Testis (tissue), 3 donors: Measurements from ENCODE around the gene NUFIP1. TPM values are rescaled to one million over a fixed set of nuclear protein-coding genes. Genes with fewer than 3 reads are reported as not detected.

Experiments
- DNase-seq: peaks from one replicate; pipeline ENCODE4 v3.0.0-alpha.2; 2019
- H3K27ac ChIP-seq, 2 donors: fragments of 200-600 bp; sonication (generic); one replicate each; pipeline ENCODE4 v1.5.1; 2019
- H3K27me3 ChIP-seq: fragments of 200-600 bp; sonication (generic); one replicate; pipeline ENCODE4 v1.5.1; 2019
- H3K36me3 ChIP-seq: fragments of 200-600 bp; sonication (generic); one replicate; pipeline ENCODE4 v1.5.1; 2017; ENCODE audit warnings: low read depth; ENCODE audit errors: missing control alignments
- H3K4me1 ChIP-seq: fragments of 200-600 bp; sonication (generic); one replicate; pipeline ENCODE4 v1.5.1; 2019
- H3K4me3 ChIP-seq, 2 donors: fragments of 200-600 bp; sonication (generic); one replicate each; pipeline ENCODE4 v1.5.1; 2017 to 2019
- H3K9me3 ChIP-seq: fragments of 200-600 bp; sonication (generic); one replicate; pipeline ENCODE4 v1.5.1; 2017
- POLR2A ChIP-seq: fragments of 450-650 bp; IDR thresholded peaks from one replicate; pipeline ENCODE4 v1.6.1; 2017; ENCODE audit warnings: antibody characterized with exemption, mild to moderate bottlenecking, moderate library complexity
- WGBS, 2 donors: methylation state at CpG; one replicate each; pipeline ENCODE4 v1.1.5; 2018; 5-methylcytosine and 5-hydroxymethylcytosine counted together
- intact Hi-C: fragments of 100-400 bp; cut with DNase I; formaldehyde crosslinking; loops from one replicate; pipeline ENCODE4 v1.15.1; 2023; ENCODE audit warnings: low total_unique reads
- polyA plus RNA-seq: library from polyadenylated mRNA; stranded (reverse); fragments of 350-450 nt; fragmentation: Illumina TruSeq; extraction: RNeasy Lipid Tissue Mini Kit (QIAGEN cat#74804); gene quantifications from one replicate; pipeline ENCODE4 v1.2.3, GENCODE V29; 2014; ENCODE audit warnings: low read depth, low replicate concordance; ENCODE audit not compliant: insufficient read depth
- small RNA-seq, 2 donors: library from RNA; depleted of rRNA; stranded (forward); fragments of <200 nt; gene quantifications; one replicate each; pipeline ENCODE3, GENCODE V24; 2016
- total RNA-seq, 2 donors: library from RNA; depleted of rRNA; stranded (reverse); fragments of >200 nt; gene quantifications; one replicate each; pipeline ENCODE4 v1.2.3, GENCODE V29; 2016
- TF ChIP-seq, protein P1 (sequence below), 3 experiments: fragments of 450-650 bp in 2 of 3; fragments of 200-600 bp in 1 of 3; sonication (generic) in 1 of 3; IDR thresholded peaks; one replicate each; pipeline ENCODE4 v1.5.1; 2016 to 2019; ENCODE audit warnings: antibody characterized with exemption in 3 of 3, mild to moderate bottlenecking in 2 of 3, moderate library complexity in 1 of 3

Gene NUFIP1
- total and polyA plus RNA-seq, 3 donors from 2014 or later, result 7.6 to 8.3 (median 7.9) TPM

DNA sequence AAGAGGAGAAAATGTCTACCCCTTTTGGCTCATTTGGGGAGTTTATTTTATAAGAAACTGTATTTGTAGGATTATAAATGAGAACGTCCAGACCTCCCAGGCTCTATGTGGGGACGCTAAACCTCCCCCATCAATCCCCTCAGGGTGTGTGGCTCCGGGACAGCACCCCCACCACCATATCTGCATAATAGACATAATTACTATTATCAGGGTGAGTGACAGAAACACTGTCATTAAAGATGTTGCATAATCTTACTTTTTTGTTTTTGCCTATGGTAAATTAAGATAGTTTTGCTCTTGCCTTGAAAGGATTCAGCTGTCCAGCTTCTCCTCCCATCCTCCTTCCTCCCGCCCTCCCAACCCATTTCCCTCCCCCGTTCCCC lies 93.3 kb downstream of the NUFIP1 start:
- no peak overlapping the region for H3K27ac ChIP-seq
- no peaks in the 10 kb centered on the region for H3K36me3 ChIP-seq
- H3K4me1 ChIP-seq, result no peaks in the 10 kb centered on the region
- no peaks in the 10 kb centered on the region for H3K9me3 ChIP-seq
- intact Hi-C loops, result no loop called here
- TF ChIP-seq, protein P1, sequence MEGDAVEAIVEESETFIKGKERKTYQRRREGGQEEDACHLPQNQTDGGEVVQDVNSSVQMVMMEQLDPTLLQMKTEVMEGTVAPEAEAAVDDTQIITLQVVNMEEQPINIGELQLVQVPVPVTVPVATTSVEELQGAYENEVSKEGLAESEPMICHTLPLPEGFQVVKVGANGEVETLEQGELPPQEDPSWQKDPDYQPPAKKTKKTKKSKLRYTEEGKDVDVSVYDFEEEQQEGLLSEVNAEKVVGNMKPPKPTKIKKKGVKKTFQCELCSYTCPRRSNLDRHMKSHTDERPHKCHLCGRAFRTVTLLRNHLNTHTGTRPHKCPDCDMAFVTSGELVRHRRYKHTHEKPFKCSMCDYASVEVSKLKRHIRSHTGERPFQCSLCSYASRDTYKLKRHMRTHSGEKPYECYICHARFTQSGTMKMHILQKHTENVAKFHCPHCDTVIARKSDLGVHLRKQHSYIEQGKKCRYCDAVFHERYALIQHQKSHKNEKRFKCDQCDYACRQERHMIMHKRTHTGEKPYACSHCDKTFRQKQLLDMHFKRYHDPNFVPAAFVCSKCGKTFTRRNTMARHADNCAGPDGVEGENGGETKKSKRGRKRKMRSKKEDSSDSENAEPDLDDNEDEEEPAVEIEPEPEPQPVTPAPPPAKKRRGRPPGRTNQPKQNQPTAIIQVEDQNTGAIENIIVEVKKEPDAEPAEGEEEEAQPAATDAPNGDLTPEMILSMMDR (IDR thresholded peaks at IDR 0.05), result no peak
- TF ChIP-seq POLR2A, result no peak
- WGBS, 2 donors, result 77 to 86% methylated on average over 5 of the region's 5 CpGs
- H3K4me3 ChIP-seq, result no peak overlapping the region
- DNase-seq, result no peak
- no peaks in the 10 kb centered on the region for H3K27me3 ChIP-seq

DNA sequence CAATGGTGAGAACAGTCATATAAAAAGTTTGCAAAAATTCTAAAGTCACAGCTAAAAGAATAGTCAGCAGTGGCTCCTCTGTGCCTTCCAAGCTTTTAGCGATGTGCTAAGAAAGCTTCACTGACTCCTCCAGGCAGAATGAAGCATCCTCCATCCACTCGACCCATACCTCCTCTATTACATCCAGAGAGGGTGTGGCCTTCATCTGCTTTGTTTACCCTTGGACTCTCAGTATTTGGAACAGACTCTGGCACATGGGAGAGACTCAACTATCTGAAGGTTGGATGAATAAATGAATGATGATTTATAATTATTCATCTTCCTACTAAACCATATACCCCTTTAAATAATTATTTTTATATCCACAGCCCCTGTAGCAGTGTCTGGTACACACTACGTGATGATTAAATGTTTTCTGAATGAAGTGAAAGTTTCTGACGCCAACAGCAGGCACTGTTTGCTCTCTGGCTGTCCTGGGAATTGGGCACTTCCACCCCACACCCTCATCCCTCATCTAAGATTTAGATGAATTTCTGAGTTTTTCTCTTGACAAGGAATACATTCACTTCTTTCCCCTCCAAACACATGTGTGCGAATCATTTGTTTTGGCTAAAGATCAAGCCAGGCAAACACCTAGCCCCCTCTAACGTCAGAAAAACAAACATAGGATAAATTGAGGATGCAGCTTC lies 93.9 kb downstream of the NUFIP1 start:
- Histone ChIP-seq H3K27ac (no peak overlapping the region), H3K4me1 (no peaks in the 10 kb centered on the region), H3K9me3 (no peaks in the 10 kb centered on the region), H3K27me3 (no peaks in the 10 kb centered on the region), H3K4me3 (no peak overlapping the region), H3K36me3 (no peaks in the 10 kb centered on the region)
- intact Hi-C loops, result no loop called here
- whole genome bisulfite sequencing, 2 donors, result 67 to 79% methylated on average over 6 of the region's 6 CpGs
- TF ChIP-seq POLR2A, result no peak
- TF ChIP-seq, protein P1 (IDR thresholded peaks at IDR 0.05), result no peak
- no peak for DNase-seq

DNA sequence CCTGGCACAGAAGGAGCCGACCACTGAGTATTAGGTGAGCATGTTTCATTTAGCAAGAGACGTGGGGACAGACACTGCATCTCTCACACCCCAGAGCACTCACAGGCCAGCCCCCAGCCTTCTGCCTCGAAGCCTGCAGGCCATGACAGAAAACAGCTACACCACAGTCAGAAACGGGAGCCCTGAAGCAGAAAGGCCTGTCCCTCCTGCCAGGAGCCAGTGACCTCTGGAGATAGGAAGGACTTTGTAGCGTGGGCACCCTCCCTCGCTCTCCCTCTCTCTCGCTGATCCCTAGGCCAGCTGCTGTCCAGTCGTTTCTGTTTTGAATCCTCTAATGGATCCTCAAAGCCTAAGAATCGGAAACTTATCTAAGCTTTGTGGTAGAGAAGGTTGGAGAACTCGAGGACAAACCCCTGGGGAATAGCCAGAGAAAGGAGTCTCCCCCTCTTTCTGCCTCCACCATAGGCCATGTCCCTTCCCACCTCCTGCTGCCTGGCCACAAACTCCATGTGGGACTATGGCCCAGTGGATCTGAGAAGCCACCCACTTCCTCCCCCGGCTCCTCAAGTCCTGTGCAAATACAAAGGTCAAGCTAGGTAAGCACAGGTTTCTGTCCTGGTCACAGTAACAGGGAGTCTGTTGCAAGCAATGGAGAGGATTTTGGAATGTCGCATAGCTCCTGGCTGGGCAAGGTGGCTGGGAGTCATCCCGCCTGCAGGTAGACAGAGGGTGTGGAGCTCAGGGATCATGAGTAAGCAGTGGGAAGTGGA lies 95.1 kb downstream of the NUFIP1 start:
- 75 to 78% methylated on average over 8 to 13 of the region's 13 CpGs for WGBS, 2 donors
- Histone ChIP-seq H3K4me3 (no peak overlapping the region), H3K27ac (no peak overlapping the region), H3K9me3 (no peaks in the 10 kb centered on the region), H3K36me3 (no peaks in the 10 kb centered on the region), H3K4me1 (no peaks in the 10 kb centered on the region), H3K27me3 (no peaks in the 10 kb centered on the region)
- no peak for DNase-seq
- intact Hi-C loops, result no loop called here
- no peak for TF ChIP-seq POLR2A
- TF ChIP-seq, protein P1 (IDR thresholded peaks at IDR 0.05), result no peak

Small RNA genes lying within 50 kb of the gene (small RNA-seq; reads per million reads assigned to genes)
- gene RN7SL49P, result 0 to 0.73 reads per million in 2 donors

Other genes with a start within 250 kb of the NUFIP1 start
- gene GPALPP1, start 67 bp upstream of the NUFIP1 start, total RNA-seq, result 10 to 100 TPM; 33.8 to 41.3 TPM
- gene GPALPP1, start 67 bp upstream of the NUFIP1 start, polyA plus RNA-seq, result 18.3 TPM
- 10 to 100 TPM; 28.1 to 29.9 TPM for gene GTF2F2, start 131.0 kb upstream of the NUFIP1 start, total RNA-seq
- gene GTF2F2, start 131.0 kb upstream of the NUFIP1 start, polyA plus RNA-seq, result 19.0 TPM
- gene KCTD4, start 211.6 kb upstream of the NUFIP1 start, total RNA-seq, result not detected
- gene KCTD4, start 211.6 kb upstream of the NUFIP1 start, polyA plus RNA-seq, result not detected